ENCODE measurements around the gene CORO1C.

CORO1C gene

DNA sequence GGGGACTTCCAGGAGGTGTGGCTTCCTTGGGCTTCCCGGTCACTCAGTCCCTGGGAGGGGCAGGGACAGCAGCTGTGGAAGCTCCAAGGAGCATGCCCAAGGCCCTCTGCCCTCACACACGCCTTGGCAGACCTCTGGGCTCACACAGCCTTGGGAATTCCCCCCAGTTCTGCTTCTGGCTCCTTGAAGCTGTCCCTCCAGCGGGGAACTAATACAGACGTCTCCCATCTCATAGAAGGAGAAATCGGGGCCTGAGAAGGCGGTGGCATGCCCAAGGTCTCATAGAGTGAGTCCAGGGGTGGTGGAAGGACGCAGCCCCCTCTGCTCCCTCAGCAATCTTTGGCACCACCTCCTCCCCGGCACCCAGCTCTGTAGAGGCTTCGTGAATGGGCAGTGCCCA, 117.8 kb downstream of the CORO1C start:
- no peak for DNase-seq

- DNase-seq: no peak
These were observed 118.5 kb downstream of the CORO1C start for GRCh38 chr12:108612788-108613282.

DNA sequence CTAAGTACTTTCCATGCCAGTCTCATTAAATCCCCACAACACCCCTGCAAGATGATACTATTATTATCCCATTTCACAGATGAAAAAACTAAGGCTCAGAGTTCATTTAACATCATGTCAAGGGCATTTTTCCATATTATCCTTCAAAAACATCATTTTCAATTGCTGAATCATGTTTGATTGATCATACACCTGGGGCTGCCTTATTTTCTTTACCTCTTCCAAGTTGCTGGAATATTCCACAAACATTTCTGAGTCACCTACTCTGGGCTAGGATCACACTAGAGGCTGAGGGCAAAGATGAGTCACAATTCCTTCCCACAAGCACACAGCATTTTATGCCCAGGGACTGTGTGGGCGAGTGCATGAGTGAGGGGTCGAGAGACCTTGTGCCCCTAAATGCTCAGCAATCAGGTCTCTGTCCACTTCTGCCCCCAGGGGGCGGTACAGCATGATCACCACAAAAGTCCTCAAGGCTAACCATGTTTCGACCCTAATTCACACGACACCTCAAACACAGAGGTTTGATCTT, 119.4 kb downstream of the CORO1C start:
- DNase-seq: peak; percentile 29 to 47

GRCh38 chr12:108610856-108611605, 120.3 kb downstream of the CORO1C start:
- no peak for DNase-seq

DNA sequence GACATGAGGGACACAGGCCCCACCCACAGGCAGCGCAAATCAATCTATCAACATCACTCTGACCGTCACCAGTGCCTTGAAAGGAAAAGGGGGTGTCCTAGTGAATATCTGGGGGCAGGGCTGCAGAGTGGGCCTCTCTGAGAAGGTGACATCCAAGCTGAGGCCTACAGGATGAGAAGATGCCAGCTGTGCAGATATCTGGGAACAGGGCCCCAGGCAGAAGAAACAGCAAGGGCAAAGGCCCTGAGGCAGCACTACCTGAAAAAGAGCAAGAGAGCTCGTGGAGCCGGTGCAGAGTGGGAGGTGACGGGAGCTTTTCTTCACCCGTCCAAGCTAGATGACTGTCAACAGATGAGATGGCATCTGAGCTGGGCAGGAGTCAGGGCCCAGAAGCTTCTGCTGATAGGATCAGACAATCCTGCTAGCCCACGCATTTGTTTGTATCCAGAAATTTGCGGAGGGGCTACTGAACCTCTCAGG, 120.9 kb downstream of the CORO1C start:
- DNase-seq: no peak

DNA sequence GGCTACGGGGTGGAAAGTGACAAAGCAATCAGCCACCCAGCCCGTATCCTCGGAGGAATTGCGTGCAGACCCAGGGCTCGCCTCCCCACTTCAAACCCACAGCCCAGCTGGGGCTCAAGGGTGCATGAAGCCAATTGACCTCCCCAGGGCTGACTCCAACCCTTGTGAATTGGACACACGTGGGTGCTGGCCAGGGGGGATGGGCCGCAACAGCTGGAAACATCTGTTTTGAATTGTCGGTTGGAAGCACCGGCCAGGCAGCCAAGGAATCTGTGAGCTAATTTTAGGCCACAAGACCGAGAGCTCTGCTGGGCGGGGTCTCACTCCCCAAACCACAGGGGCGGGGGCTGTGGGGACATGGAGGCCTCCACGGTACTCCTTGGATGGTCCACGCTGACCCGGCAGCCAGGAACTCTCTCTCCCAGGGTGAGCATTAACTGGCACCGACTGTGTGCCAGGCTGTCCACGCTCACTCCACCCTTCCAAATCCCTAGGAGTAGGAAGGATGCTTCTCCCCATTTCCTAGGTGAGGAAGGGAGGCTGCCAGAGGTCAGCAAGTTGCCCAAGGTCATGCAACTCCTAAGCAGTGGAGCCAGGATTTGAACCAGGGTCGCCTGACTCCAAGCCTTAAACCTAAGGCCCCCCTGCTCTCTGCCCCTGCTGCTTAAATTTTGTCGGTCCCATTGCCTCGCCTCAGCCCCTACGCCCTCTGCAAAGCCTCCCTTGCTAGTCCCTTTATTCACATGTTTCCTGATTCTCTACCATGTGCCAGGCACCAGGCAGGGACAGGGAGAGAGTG, 121.6 kb downstream of the CORO1C start:
- DNase-seq: no peak

DNA sequence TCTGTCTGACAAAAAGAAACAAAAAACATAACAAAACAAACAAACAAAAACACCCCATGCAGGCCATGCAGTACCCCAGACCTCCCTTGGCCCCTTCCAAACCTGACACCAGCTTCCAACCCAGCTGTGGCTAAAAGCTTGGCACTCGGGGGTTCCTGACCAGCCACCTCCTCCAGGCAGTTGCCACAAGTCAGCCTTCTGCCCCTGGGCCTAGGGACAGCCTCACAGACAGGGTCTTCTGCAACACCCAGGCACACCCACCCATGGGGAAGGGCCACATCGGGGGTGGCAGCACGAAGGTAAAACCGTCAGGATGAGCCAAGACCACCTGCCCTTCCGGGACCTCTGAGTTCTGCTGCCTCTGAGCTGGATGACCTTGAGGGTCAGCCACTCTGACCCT, 122.7 kb downstream of the CORO1C start:
- DNase-seq: no peak

GRCh38 chr12:108607981-108608600, 123.2 kb downstream of the CORO1C start:
- DNase-seq: no peak

GRCh38 chr12:108606492-108606891, 124.8 kb downstream of the CORO1C start:
- no peak for DNase-seq

DNA sequence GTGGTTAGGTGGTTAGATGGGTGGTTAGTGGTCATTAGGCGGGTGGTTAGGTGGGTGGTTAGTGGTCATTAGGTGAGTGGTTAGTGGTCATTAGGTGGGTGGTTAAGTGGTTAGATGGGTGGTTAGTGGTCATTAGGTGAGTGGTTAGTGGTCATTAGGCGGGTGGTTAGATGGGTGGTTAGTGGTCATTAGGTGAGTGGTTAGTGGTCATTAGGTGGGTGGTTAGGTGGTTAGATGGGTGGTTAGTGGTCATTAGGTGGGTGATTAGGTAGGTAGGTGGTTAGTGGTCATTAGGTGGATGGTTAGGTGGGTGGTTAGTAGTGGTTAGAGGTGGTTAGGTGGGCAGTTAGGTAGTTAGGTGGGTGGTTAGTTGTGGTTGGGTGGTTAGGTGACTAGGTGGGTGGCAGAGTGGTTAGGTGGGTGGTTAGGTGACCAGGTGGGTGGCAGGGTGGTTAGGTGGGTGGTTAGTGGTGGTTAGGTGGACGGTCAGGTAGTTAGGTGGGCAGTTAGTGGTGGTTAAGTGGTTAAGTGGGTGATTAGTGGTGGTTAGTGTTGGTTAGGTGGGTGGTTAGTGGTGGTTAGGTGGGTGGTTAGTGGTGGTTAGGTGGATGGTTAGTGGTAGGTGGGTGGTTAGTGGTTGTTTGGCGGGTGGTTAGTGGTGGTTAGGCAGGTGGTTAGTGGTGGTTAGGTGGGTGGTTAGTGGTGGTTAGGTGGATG, 125.5 kb downstream of the CORO1C start:
- DNase-seq: no peak

DNA sequence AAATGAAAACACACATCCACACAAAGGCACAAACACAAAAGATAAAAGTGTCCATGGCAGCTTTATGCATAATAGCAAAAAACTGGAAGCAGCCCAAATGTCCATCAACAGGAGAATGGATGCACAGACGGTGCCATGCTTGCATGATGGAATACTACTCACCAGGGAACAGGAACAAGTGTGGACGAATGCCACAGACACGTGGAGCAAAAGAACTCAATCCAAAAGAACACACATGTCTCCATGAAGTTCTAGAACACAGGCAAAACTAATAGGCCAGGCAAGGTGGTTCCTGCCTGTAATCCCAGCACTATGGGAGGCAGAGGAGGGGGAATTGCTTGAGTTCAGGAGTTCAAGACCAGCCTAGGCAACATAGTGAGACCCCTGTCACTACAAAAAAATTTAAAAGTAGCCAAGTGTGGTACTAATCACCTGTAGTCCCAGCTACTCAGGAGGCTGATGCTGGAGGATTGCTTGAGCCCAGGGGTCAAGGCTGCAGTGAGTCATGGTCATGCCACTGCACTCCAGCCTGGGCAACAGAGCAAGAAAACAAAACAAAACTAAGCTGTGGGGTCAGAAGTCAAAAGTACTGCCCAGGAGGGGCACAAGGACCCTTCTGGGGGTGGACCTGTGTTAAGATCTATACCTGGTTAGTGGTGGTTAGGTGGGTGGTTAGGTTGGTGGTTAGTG, 126.2 kb downstream of the CORO1C start:
- DNase-seq: no peak

- DNase-seq: no peak
These were observed 126.9 kb downstream of the CORO1C start for GRCh38 chr12:108604208-108604941.

- no peak for DNase-seq
These were observed 127.6 kb downstream of the CORO1C start for GRCh38 chr12:108603743-108604142.

GRCh38 chr12:108602976-108603704, 128.2 kb downstream of the CORO1C start:
- DNase-seq: no peak

DNA sequence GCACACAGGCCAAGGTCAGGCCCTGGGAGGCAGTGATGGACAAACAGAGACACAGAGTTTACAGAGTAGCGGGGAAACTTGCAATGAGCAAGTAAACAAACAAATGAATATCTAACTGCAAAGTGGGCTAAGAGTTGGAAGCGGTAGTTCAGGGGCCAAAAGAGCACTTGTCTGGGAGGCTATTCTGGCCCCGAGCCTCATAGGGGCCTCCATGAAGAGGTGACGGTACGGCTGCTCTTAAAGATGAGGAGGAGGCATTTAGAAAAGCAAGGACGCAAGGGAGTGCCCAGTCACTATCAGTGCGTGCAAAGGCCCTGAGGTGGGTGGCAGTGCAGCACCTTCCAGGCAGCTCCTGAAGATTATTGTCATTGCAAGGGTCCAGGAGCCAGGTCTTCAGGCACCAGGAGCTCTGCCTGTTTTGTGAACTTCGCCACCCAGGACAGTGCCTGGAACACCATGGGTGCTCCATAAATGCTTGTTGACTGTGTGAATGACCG, 129.1 kb downstream of the CORO1C start:
- no peak for DNase-seq

- DNase-seq: no peak
These were observed 130.7 kb downstream of the CORO1C start for GRCh38 chr12:108600702-108601007.

DNA sequence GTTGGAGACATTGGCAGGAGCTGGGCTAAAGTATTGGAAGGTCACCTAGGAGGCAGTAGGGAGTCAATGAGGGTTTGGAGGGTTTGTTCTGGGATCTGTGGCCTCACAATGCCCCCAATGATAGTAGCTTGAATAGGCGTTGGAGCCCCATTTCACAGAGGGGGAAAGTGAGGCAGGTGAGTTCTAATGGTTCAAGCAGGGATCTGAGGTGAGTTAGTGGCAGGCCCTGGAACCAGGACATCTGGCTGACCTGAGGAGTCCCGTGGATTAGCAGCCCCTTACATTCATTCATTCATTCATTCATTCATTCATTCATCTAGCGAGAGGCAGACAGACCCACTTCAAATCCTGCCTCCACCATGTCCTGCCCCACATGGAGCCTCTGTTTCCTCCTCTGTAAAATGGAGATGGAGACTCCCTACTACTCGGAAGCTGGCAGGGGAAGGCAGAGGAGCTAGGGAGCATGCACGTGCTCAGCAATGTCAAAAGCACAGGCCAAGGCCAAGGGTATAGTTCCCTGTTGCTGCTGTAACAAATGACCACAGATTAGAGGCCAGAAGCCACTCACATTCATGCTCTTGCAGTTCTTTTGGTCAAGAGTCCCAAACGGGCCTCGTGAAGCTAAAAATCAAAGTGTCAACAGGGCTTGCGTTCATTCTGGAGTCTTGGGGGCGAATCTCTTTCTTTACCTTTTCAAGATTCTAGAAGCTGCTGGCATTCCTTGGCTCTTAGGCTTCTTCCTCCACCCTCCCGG, 131.2 kb downstream of the CORO1C start:
- DNase-seq: no peak

- no peak for DNase-seq
These were observed 131.8 kb downstream of the CORO1C start for GRCh38 chr12:108599541-108599940.

DNA sequence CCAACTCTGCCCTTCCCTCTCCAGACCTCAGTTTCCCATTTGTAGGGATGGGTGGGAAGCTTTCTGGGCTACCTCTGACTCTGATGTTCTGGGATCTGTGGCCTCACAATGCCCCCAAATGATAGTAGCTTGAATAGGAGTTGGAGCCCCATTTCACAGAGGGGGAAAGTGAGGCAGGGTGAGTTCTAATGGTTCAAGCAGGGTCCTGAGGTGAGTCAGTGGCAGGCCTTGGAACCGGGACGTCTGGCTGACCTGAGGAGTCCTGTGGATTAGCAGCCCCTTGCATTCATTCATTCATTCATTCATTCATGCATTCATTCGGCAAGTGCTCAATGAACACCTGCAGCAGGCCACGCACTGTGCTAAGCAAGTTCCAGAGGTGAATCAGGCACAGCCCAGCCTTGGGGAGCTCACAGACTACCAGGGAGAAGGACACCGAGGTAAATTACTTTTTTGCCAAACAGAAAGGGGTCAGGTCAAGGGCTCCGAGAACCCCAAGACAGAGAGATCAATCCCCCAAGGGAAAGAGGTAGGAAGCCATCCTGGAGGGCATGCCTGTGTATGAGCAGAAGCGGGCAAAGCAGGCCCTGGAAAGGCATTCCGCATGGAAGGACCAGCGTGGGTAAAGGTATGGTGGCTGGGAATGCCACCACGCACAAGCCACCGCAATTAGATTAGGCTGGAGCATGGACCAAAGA, 132.6 kb downstream of the CORO1C start:
- DNase-seq: no peak
